HG03432 (cell line): ENCODE data around the gene MYBPHL.

Experiments used
- ATAC-seq: cut with Tn5 transposase; IDR thresholded peaks from one replicate; pipeline ENCODE4 v1.9.1; 2021; ENCODE audit warnings: mild to moderate bottlenecking, moderate library complexity; ENCODE audit not compliant: unreplicated experiment

Gene MYBPHL

GRCh38 chr1:109266965-109267364 lies 39.8 kb downstream of the MYBPHL start:
- no peak for ATAC-seq

DNA sequence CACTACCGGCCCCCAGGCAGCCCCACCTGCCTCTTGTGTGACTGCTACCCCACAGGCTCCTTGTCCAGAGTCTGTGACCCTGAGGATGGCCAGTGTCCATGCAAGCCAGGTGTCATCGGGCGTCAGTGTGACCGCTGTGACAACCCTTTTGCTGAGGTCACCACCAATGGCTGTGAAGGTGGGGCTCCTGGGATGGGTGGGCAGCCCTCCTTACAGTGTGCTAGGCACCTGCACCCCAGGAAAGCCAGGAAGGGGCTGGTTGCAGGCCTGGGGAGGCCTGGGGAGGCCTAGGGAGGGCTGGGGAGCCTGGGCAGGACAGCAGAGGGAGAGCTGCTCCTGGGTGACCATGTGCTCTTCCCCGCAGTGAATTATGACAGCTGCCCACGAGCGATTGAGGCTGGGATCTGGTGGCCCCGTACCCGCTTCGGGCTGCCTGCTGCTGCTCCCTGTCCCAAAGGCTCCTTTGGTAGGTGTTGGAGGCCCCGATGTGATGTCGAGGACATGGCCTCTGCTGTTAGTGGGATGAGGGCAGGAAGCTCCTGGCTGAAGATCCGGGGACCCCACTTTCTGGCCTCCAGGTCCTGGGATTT lies 41.0 kb downstream of the MYBPHL start:
- no peak for ATAC-seq

- no peak for ATAC-seq
These were observed 41.8 kb downstream of the MYBPHL start for GRCh38 chr1:109265016-109265415.

- ATAC-seq = no peak
These were observed 42.4 kb downstream of the MYBPHL start for GRCh38 chr1:109264379-109264755.

DNA sequence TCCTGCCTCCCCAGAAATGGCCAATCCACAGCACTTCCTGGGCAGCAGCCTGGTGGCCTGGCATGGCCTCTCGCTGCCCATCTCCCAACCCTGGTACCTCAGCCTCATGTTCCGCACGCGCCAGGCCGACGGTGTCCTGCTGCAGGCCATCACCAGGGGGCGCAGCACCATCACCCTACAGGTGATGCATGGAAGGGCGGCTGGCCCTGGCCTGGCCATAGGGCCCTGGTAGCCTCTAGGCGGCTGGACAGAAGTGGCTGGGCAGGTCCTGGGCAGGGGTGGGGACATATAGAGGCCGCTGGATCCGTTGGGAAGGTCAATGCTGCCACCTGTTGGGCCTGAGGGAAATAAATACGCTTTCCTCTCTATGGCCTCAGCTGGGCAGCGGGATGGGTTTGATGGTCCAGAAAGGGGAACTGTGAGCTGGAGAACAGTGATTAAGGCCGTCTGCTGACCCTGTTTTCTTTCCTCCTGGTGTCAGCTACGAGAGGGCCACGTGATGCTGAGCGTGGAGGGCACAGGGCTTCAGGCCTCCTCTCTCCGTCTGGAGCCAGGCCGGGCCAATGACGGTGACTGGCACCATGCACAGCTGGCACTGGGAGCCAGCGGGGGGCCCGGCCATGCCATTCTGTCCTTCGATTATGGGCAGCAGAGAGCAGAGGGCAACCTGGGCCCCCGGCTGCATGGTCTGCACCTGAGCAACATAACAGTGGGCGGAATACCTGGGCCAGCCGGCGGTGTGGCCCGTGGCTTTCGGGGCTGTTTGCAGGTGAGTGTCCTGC lies 43.0 kb downstream of the MYBPHL start:
- peak; percentile 75 for ATAC-seq

DNA sequence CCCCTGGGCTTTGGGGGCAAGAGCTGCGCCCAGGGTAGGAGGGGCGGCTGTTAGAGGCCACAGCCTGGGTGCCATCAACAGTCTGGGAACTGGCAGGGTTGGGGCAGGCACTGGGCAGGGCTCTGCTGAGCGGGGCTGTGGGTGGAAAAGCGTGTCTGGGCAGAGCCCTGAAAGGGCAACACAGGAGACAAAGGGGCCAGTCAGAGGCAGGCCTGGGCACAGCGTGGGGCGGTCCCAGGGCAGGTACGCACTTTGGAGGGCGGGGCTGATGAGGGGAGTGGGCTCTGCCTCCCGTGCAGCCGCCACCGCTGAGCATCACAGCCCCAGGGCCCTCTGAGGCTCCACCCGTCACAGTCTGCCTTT lies 43.6 kb downstream of the MYBPHL start:
- peak; percentile 10 for ATAC-seq

DNA sequence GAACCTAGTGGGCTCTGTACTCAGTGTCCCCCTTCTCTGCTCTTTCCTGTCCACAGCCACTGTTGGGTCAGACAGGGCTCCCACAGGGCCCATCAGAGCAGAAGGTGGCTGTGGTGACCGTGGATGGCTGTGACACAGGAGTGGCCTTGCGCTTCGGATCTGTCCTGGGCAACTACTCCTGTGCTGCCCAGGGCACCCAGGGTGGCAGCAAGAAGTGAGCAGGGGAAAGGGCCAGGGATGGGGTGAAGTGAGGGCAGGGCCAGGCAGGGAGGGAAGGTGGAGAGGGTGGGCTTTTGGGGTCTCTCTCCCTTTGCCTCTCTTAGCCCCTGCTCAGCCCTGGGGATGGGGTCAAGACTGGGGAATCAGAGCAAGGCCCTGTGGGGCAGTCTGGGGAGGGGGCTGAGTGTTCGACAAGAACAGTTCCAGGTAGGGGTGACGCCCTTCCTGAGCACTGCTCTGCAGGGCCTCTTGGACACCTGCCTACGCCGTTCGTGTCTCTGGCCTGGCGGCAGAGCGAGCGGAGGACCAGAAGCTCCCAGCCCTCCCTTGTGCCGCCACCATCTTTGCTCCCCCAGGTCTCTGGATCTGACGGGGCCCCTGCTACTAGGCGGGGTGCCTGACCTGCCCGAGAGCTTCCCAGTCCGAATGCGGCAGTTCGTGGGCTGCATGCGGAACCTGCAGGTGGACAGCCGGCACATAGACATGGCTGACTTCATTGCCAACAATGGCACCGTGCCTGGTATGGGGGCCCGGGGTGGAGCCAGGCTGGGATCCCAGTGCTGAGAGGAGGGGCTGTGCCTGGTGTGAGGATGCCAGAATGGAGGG lies 44.4 kb downstream of the MYBPHL start:
- ATAC-seq = no peak

- no peak for ATAC-seq
These were observed 45.2 kb downstream of the MYBPHL start for GRCh38 chr1:109261578-109261977.

- ATAC-seq = no peak
These were observed 45.8 kb downstream of the MYBPHL start for GRCh38 chr1:109261006-109261405.

DNA sequence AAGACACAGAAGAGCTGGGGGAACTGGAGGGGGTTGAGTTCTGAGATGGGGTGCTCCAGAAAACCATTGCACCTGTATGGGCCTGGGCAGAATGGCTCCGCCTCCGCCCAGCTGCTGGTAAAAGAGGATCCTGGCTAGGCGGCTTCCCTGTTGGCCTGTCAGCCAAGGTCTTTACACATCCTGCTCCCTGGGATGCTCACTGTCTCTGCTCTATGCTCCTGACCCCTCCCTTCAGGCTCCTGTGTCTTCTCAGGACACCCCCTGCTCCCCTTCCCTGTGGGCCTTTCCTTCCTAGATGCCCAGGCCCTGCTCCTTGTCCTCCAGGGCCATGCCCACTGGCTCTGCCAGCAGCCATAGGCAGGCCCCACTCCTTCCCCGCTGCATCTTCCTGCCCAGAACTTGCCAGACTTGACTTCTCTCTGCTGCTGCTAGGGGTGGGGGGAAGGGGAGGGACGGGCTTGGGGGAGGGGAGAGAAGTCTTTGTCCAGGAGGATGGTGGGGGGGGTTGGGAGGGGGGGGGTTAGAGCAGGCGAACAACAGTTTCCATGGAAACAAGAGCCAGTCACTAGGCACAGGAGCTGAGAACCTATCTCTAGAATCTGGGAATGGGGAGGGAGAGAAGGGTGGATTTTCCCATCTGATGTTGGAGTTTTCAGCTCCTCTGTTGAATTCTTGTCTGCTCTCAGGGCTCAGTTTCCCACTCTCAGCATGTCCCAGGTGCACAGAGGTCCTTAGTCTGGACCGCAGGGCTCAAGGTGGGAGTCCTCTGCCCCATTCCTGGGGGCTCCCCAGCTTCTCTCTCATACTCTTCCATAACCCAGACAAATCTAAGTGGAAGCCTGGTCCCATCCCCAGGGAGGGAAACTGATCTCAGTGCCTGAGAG lies 46.9 kb downstream of the MYBPHL start:
- ATAC-seq = no peak

DNA sequence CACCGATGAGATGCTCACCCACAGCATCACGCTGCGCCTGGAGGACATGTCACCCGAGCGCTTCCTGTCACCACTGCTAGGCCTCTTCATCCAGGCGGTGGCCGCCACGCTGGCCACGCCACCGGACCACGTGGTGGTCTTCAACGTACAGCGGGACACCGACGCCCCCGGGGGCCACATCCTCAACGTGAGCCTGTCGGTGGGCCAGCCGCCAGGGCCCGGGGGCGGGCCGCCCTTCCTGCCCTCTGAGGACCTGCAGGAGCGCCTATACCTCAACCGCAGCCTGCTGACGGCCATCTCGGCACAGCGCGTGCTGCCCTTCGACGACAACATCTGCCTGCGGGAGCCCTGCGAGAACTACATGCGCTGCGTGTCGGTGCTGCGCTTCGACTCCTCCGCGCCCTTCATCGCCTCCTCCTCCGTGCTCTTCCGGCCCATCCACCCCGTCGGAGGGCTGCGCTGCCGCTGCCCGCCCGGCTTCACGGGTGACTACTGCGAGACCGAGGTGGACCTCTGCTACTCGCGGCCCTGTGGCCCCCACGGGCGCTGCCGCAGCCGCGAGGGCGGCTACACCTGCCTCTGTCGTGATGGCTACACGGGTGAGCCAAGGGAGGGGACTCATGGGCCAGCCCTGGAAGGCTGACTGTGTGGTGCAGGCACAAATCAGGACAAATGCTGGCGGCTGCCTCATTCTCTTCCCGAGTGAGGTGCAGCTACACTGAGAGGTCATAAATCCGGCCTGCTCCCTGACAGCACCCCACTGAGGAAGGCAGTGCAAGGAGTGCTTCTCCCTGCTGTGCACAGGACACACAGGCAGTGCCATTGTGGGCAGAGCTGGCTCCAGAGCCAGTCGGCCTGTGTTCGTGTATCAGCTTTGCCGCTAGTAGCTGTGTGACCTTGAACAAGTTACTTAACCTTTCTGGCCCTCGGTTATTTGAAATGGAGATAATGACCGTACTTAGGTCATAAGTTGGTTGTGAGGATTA lies 48.0 kb downstream of the MYBPHL start:
- ATAC-seq = no peak

DNA sequence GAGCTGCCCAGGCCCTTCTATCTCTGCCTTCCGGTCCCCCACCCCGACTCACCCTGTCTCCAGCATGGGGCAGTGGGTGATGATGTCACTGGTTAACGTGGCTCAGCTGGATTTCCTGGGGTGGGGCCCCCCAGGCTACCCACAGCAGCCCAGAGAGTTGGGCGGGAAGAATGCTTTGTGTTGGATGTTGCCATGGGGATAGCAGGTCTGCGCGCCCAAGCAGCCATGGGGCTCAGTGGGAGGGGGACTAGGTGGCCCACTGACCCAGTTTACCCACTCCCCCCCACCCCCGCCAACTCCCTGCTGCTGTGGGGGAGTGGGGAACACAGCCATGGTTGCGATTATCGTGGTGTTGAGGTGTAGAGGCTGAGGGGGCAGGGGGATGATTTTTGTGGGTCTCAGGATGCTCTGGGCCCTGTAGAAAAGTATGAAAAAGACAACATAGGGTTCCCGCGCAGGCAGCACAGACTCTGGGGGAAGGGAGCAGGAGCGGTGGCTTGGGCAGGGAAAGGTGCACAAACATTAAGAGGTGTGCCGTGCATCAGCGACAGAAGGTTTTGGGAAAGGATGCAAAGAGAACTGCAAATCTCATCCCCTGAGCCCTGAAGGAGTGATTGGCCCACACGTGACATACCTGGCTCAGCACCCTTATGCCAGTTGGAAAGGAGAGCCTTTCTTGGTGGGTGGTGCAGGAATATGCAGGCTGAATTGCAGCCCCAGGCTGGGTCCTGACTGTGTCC lies 49.0 kb downstream of the MYBPHL start:
- ATAC-seq = no peak

- no peak for ATAC-seq
These were observed 49.7 kb downstream of the MYBPHL start for GRCh38 chr1:109256971-109257681.

GRCh38 chr1:109256085-109256484 lies 50.7 kb downstream of the MYBPHL start:
- ATAC-seq = no peak

- ATAC-seq = no peak
These were observed 51.1 kb downstream of the MYBPHL start for GRCh38 chr1:109255678-109256077.

DNA sequence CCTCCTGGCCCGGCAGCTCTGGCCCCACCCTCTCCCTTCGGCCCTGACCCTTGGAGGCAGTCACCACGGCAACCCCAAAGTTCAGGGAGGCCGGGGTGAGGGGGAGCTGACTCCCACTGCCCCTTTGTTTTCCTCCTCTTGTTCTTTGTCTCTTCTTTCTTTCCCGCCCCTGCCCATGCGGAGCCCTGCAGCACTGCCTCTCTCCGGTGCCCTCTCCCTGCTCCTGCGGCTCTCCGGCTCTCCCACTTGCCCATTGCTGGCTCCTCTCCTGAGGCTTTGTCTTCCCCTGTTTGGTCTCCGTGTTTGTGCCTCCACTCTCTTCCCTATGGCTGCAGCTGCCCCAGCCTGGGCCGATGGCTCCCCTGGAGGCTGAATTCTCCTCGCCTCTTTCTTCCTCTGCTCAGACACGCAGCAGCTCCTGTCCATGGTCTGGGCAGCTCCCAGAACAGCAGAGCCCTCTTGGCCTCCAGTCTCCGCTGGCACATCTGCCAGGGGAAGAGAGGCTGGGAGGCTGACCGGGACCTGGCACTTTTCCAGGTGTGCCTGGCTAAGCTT lies 51.6 kb downstream of the MYBPHL start:
- ATAC-seq = no peak

DNA sequence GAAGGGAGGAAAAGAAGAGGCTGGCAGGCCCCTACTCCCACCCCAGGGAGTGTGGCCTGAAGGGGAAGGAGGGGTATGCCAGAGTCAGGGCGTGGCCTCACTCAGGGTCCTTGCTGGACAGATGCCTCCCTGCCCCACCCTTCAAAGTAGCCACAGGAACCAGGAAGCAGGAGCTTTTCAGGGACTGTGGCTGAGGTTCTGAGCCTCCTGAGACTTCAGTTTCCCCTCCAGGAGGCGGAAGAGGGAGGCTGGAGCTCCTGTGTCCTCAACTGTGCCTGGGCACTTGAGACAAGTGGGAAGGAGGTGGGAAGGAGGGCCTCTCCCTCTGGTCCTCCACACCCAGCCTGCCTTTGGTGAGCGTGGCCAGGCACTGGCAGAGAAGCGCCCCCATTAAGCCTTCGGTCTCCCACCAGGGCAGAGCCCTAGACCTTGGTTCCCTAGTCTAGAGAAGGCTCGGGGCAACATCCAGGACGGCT lies 52.2 kb downstream of the MYBPHL start:
- no peak for ATAC-seq
